ENCODE measurements around the gene OR2AE1. TPM values are rescaled to one million over a fixed set of nuclear protein-coding genes. Genes with fewer than 3 reads are reported as not detected.

OR2AE1 gene
- total and polyA plus RNA-seq, 2 of the 4 experiments (the other 2 are of a cell fraction), result 0.17 to 0.18 TPM

DNA sequence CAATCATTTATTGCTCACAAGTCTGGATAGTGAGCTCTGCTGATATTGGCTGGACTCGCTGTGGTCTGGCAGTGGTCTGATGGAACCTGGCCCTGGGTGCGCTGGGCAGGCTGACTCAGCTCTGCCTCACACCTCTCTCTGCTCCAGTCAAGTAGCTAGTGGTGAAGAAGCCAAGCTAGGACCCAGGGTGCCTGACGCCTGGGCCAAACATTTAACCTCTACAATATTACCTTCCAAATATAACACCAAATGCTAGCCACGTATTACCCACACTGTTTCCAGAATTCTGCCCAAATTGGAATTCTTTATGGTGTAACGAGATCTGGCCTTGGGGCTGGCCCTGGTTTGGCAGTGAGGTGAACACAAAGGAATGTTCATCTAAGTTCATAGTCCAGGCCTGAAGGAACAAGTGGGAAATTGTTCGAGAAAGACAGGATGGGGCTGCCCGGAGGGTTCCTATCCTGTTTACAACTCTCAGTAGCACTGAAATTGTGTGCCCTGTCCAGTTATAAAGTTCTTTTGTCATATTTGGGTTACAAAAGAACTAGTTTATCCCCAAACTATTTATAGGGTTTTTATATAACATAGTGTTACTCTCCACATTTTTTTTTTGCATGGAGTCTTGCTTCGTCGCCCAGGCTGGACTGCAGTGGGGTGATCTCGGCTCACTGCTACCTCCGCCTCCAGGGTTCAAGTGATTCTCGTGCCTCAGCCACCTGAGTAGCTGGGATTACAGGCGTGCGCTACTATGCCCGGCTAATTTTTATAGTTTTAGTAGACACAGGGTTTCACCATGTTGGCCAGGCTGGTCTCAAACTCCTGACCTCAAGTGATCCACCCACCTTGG lies 16.3 kb downstream of the OR2AE1 start (continued):
- TF ChIP-seq CEBPB (IDR thresholded peaks at IDR 0.05; ENCODE audit: low read depth, low read length), result no peak

DNA sequence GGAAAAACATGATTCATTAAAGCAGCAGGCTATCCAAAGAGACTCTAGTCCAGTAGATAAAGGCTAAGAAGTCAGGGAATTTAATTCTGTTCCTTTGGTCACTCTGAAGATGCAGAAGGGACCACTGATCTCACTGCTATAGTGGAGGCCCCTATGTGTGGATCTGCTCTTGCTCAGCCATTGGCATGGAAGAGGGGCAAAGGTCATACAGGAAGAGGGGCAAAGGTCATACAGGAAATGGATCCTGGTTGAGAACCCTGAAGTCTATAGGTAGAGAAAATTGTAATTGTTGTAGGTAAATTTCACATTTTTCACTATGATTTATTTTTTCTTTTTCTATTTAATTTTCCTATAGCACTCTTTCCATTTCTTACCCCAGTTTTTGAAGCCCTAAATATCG lies 21.6 kb downstream of the OR2AE1 start:
- H2AFZ ChIP-seq (replicated peaks; ENCODE audit: low read length, poor library complexity), result no peak overlapping the region
- ATAC-seq (ENCODE audit: low read depth), result no peak
- TF ChIP-seq FOS (IDR thresholded peaks at IDR 0.05; ENCODE audit: low read depth, low read length), result no peak
- no peak for TF ChIP-seq SMC3 (IDR thresholded peaks at IDR 0.05; ENCODE audit: low read depth, low read length)
- TF ChIP-seq CEBPB (IDR thresholded peaks at IDR 0.05; ENCODE audit: low read depth, low read length), result no peak
- TF ChIP-seq, protein P1, sequence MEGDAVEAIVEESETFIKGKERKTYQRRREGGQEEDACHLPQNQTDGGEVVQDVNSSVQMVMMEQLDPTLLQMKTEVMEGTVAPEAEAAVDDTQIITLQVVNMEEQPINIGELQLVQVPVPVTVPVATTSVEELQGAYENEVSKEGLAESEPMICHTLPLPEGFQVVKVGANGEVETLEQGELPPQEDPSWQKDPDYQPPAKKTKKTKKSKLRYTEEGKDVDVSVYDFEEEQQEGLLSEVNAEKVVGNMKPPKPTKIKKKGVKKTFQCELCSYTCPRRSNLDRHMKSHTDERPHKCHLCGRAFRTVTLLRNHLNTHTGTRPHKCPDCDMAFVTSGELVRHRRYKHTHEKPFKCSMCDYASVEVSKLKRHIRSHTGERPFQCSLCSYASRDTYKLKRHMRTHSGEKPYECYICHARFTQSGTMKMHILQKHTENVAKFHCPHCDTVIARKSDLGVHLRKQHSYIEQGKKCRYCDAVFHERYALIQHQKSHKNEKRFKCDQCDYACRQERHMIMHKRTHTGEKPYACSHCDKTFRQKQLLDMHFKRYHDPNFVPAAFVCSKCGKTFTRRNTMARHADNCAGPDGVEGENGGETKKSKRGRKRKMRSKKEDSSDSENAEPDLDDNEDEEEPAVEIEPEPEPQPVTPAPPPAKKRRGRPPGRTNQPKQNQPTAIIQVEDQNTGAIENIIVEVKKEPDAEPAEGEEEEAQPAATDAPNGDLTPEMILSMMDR (conservative IDR thresholded peaks at IDR 0.05; ENCODE audit: low read depth, low read length), result no peak
- TF ChIP-seq RFX5 (IDR thresholded peaks at IDR 0.05; ENCODE audit: low read depth, low read length), result no peak
- TF ChIP-seq MXI1 (IDR thresholded peaks at IDR 0.05; ENCODE audit: borderline replicate concordance, low read depth, low read length), result no peak
- TF ChIP-seq BHLHE40 (IDR thresholded peaks at IDR 0.05; ENCODE audit: low read depth, low read length), result no peak
- no peak for TF ChIP-seq CHD1 (IDR thresholded peaks at IDR 0.05; ENCODE audit: low read depth, low read length)
- TF ChIP-seq, protein P2, sequence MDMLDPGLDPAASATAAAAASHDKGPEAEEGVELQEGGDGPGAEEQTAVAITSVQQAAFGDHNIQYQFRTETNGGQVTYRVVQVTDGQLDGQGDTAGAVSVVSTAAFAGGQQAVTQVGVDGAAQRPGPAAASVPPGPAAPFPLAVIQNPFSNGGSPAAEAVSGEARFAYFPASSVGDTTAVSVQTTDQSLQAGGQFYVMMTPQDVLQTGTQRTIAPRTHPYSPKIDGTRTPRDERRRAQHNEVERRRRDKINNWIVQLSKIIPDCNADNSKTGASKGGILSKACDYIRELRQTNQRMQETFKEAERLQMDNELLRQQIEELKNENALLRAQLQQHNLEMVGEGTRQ (IDR thresholded peaks at IDR 0.05; ENCODE audit: low read depth, low read length), result no peak
- TF ChIP-seq NFE2L2 (IDR thresholded peaks at IDR 0.05; ENCODE audit: low read depth, low read length), result no peak
- TF ChIP-seq MAZ (IDR thresholded peaks at IDR 0.05; ENCODE audit: borderline replicate concordance, low read depth, low read length), result no peak
- no peak for TF ChIP-seq MAFK (IDR thresholded peaks at IDR 0.05; ENCODE audit: low read depth, low read length)
- no peak for TF ChIP-seq POLR2A (IDR thresholded peaks at IDR 0.05; ENCODE audit: low read depth, low read length)

More for the DNA sequence above, 21.6 kb downstream of the OR2AE1 start:
- Histone ChIP-seq H2BK120ac (ENCODE audit: low read depth, low read length) (no peak overlapping the region), H3K9me1 (ENCODE audit: insufficient read depth, low read length) (no peaks in the 10 kb centered on the region), H2BK5ac (ENCODE audit: low read depth, low read length, poor library complexity, severe bottlenecking) (no peak overlapping the region), H4K91ac (ENCODE audit: insufficient read depth, low read depth, low read length) (no peak overlapping the region), H2AK9ac (replicated peaks; ENCODE audit: low read depth, low read length, poor library complexity) (no peak overlapping the region), H3K18ac (ENCODE audit: low read depth, low read length) (no peak overlapping the region), H3K9ac (ENCODE audit: low read depth, low read length) (no peak overlapping the region), H3K27me3 (ENCODE audit: control insufficient read depth, insufficient read depth, low read length) (no peaks in the 10 kb centered on the region; the same call in none of the 2 replicates), H3K23ac (ENCODE audit: low read depth, low read length) (no peak overlapping the region), H3K4me2 (ENCODE audit: low read depth, low read length) (no peak overlapping the region), H4K5ac (ENCODE audit: low read depth, low read length) (no peak overlapping the region), H3K36me3 (ENCODE audit: control insufficient read depth, insufficient read depth, low read length) (no peaks in the 10 kb centered on the region), H3K9me3 (ENCODE audit: control insufficient read depth, insufficient read depth, low read length) (no peaks in the 10 kb centered on the region), H3K4me3 (ENCODE audit: insufficient read depth, low read depth, low read length) (no peak overlapping the region), H3K14ac (replicated peaks; ENCODE audit: low read depth, low read length) (no peak overlapping the region), H2BK15ac (ENCODE audit: low read depth, low read length) (no peak overlapping the region), H2AK5ac (ENCODE audit: low read depth, low read length) (no peak overlapping the region), H3K4ac (ENCODE audit: low read depth, low read length) (no peak overlapping the region), H3K56ac (ENCODE audit: extremely low read depth, insufficient read depth, low read length) (no peak overlapping the region), H2BK20ac (ENCODE audit: low read depth, low read length) (no peak overlapping the region), H4K20me1 (ENCODE audit: insufficient read depth, low read length) (no peaks in the 10 kb centered on the region), H3K4me1 (ENCODE audit: control insufficient read depth, insufficient read depth, low read length) (no peaks in the 10 kb centered on the region), H3K79me1 (ENCODE audit: low read depth in 1 of 2, low read length in 2 of 2) (no peaks in the 10 kb centered on the region), H3K27ac (ENCODE audit: insufficient read depth, low read length) (no peak overlapping the region), H4K8ac (ENCODE audit: low read depth in 2 of 2, low read length in 2 of 2) (no peak overlapping the region)
- ChIA-PET POLR2A (ENCODE audit: unreplicated experiment) (no interaction called here), CTCF (no interaction called here)
- in situ Hi-C loops (cut with MboI; ENCODE audit: low sequenced_read_pairs), result no loop called here
- dilution Hi-C loops (cut with HindIII; ENCODE audit: low sequenced_read_pairs, unreplicated experiment), result no loop called here
- no peak for DNase-seq
- intact Hi-C loops (cut with micrococcal nuclease), result no loop called here
- no TSS peak for BruUV-seq (replicated peaks)
- no CpG with 5 or more reads among the region's 1 CpG for WGBS, 2 experiments (ENCODE audit: extremely low coverage in 2 of 2, insufficient read length in 1 of 2)
